ENCODE data around the gene MAGI1. TPM values are rescaled to one million over a fixed set of nuclear protein-coding genes. Genes with fewer than 3 reads are reported as not detected.

MAGI1 gene
- total RNA-seq, 1 experiment from 2014 or later, result 58.2 TPM

DNA sequence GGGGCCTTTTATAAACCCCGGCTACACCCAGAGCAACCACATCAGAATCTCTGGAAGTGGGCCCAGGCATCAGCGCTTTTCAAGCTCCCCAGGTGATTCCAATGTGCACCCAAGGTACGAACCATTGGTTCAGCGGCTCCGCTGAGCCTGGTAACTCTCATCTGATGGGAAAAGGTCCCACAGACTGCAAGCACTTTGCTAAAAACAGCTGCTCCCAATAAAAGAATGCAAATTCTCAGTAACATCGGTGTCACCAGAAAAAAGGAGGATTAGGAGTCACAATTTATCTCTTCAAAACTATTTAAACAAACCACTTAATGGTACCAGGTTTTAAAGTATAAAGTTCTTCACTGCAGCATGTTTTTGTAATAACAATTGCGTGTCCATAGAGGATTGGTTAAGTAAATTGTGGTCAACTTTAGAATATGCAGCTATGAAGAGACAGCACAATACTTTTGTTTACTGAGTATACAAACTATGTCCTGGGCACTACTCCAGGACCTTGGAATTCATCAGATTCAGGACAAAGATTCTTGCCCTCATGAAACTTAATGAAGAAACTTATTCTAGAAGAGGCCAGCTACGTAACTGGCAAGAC lies 690.2 kb downstream of the MAGI1 start:
- ChIA-PET POLR2A (no interaction called here), CTCF (interaction anchor here (1.2 to 1.5 kb wide), 3 partner anchors 14 to 818 kb away, joined by 3 to 4 read pairs (median 3); no protein-coding TSS in a partner anchor)
- H3K4me3 Mint-ChIP-seq, result no peak overlapping the region
- H3K36me3 Mint-ChIP-seq, result no peaks in the 10 kb centered on the region
- ATAC-seq (no peak), DNase-seq (ENCODE audit: low spot score) (no peak)
- H3K27me3 Mint-ChIP-seq (ENCODE audit: low read depth), result no peaks in the 10 kb centered on the region
- no peaks in the 10 kb centered on the region for H3K9me3 Mint-ChIP-seq
- peak overlapping the region; percentile 35; the same call in 1 of the 2 replicates for H3K27ac Mint-ChIP-seq
- H3K4me1 Mint-ChIP-seq, result peaks cover 50% of the 10 kb centered on the region
- TF ChIP-seq ERG (CRISPR knock-in tag; IDR thresholded peaks at IDR 0.05) (no peak), ATF3 (CRISPR knock-in tag; conservative IDR thresholded peaks at IDR 0.05) (no peak), ESRRA (CRISPR knock-in tag; IDR thresholded peaks at IDR 0.05; ENCODE audit: borderline replicate concordance) (no peak), ZNF138 (CRISPR knock-in tag; conservative IDR thresholded peaks at IDR 0.05) (no peak), ZNF121 (CRISPR knock-in tag; IDR thresholded peaks at IDR 0.05) (no peak), AR (CRISPR knock-in tag; IDR thresholded peaks at IDR 0.05) (no peak), FOXK1 (CRISPR knock-in tag; IDR thresholded peaks at IDR 0.05) (no peak), JAZF1 (CRISPR knock-in tag; IDR thresholded peaks at IDR 0.05) (no peak), FOXP1 (CRISPR knock-in tag; IDR thresholded peaks at IDR 0.05; ENCODE audit: borderline replicate concordance) (no peak), GTF2I (CRISPR knock-in tag; conservative IDR thresholded peaks at IDR 0.05) (no peak), SOX15 (CRISPR knock-in tag; IDR thresholded peaks at IDR 0.05) (no peak), TCF7 (CRISPR knock-in tag; IDR thresholded peaks at IDR 0.05; ENCODE audit: low read depth) (no peak), NR2C2 (CRISPR knock-in tag; IDR thresholded peaks at IDR 0.05) (no peak), ZNF263 (CRISPR knock-in tag; IDR thresholded peaks at IDR 0.05; ENCODE audit: low read depth) (no peak)
- TF ChIP-seq, protein P1, sequence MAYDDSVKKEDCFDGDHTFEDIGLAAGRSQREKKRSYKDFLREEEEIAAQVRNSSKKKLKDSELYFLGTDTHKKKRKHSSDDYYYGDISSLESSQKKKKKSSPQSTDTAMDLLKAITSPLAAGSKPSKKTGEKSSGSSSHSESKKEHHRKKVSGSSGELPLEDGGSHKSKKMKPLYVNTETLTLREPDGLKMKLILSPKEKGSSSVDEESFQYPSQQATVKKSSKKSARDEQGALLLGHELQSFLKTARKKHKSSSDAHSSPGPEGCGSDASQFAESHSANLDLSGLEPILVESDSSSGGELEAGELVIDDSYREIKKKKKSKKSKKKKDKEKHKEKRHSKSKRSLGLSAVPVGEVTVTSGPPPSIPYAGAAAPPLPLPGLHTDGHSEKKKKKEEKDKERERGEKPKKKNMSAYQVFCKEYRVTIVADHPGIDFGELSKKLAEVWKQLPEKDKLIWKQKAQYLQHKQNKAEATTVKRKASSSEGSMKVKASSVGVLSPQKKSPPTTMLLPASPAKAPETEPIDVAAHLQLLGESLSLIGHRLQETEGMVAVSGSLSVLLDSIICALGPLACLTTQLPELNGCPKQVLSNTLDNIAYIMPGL (CRISPR knock-in tag; IDR thresholded peaks at IDR 0.05), result no peak
- TF ChIP-seq, protein P2, sequence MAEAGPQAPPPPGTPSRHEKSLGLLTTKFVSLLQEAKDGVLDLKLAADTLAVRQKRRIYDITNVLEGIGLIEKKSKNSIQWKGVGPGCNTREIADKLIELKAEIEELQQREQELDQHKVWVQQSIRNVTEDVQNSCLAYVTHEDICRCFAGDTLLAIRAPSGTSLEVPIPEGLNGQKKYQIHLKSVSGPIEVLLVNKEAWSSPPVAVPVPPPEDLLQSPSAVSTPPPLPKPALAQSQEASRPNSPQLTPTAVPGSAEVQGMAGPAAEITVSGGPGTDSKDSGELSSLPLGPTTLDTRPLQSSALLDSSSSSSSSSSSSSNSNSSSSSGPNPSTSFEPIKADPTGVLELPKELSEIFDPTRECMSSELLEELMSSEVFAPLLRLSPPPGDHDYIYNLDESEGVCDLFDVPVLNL (CRISPR knock-in tag; IDR thresholded peaks at IDR 0.05; ENCODE audit: borderline replicate concordance, low read depth), result no peak
- TF ChIP-seq, protein P3, sequence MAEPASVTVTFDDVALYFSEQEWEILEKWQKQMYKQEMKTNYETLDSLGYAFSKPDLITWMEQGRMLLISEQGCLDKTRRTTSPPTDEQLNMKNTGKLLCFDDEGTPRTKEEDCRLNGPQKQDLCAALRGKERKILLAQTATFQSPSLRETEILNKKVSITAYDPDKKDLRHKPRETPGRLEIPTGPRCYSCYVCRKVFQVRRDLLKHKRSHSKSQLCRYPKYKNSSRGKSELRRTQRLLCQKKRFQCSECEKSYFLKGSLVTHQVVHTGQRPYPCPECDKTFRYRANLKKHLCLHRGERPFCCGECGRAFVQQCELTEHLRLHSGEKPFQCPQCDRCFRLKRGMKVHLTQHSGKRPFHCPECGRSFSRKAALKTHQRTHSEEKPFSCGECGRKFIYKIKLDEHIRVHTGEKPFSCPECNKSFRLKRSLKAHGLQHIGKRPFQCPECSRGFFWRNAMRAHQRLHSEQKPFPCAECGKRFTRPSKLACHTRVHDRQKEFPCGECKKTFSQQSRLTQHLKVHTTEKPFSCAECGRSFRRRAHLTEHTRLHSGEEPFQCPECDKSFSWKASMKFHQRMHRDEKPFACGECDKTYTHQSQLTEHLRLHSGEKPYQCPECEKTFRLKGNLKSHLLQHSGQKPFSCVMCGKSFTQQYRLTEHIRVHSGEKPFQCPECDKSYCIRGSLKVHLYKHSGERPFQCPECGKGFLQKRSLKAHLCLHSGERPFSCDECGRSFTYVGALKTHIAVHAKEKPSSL (CRISPR knock-in tag; conservative IDR thresholded peaks at IDR 0.05), result no peak
- TF ChIP-seq, protein P4, sequence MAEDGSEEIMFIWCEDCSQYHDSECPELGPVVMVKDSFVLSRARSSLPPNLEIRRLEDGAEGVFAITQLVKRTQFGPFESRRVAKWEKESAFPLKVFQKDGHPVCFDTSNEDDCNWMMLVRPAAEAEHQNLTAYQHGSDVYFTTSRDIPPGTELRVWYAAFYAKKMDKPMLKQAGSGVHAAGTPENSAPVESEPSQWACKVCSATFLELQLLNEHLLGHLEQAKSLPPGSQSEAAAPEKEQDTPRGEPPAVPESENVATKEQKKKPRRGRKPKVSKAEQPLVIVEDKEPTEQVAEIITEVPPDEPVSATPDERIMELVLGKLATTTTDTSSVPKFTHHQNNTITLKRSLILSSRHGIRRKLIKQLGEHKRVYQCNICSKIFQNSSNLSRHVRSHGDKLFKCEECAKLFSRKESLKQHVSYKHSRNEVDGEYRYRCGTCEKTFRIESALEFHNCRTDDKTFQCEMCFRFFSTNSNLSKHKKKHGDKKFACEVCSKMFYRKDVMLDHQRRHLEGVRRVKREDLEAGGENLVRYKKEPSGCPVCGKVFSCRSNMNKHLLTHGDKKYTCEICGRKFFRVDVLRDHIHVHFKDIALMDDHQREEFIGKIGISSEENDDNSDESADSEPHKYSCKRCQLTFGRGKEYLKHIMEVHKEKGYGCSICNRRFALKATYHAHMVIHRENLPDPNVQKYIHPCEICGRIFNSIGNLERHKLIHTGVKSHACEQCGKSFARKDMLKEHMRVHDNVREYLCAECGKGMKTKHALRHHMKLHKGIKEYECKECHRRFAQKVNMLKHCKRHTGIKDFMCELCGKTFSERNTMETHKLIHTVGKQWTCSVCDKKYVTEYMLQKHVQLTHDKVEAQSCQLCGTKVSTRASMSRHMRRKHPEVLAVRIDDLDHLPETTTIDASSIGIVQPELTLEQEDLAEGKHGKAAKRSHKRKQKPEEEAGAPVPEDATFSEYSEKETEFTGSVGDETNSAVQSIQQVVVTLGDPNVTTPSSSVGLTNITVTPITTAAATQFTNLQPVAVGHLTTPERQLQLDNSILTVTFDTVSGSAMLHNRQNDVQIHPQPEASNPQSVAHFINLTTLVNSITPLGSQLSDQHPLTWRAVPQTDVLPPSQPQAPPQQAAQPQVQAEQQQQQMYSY (CRISPR knock-in tag; IDR thresholded peaks at IDR 0.05), result no peak
- TF ChIP-seq, protein P5, sequence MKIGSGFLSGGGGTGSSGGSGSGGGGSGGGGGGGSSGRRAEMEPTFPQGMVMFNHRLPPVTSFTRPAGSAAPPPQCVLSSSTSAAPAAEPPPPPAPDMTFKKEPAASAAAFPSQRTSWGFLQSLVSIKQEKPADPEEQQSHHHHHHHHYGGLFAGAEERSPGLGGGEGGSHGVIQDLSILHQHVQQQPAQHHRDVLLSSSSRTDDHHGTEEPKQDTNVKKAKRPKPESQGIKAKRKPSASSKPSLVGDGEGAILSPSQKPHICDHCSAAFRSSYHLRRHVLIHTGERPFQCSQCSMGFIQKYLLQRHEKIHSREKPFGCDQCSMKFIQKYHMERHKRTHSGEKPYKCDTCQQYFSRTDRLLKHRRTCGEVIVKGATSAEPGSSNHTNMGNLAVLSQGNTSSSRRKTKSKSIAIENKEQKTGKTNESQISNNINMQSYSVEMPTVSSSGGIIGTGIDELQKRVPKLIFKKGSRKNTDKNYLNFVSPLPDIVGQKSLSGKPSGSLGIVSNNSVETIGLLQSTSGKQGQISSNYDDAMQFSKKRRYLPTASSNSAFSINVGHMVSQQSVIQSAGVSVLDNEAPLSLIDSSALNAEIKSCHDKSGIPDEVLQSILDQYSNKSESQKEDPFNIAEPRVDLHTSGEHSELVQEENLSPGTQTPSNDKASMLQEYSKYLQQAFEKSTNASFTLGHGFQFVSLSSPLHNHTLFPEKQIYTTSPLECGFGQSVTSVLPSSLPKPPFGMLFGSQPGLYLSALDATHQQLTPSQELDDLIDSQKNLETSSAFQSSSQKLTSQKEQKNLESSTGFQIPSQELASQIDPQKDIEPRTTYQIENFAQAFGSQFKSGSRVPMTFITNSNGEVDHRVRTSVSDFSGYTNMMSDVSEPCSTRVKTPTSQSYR (CRISPR knock-in tag; IDR thresholded peaks at IDR 0.05), result no peak

All from WTC11 (cell line).